GM15510 (cell line): ENCODE results near the gene GABARAP.

Experiments
- POLR2A ChIP-seq: IDR thresholded peaks from 3 replicates; pipeline ENCODE4 v1.6.1; 2011; ENCODE audit warnings: borderline replicate concordance; ENCODE audit not compliant: insufficient read length; ENCODE audit errors: extremely low read depth

GABARAP gene

DNA sequence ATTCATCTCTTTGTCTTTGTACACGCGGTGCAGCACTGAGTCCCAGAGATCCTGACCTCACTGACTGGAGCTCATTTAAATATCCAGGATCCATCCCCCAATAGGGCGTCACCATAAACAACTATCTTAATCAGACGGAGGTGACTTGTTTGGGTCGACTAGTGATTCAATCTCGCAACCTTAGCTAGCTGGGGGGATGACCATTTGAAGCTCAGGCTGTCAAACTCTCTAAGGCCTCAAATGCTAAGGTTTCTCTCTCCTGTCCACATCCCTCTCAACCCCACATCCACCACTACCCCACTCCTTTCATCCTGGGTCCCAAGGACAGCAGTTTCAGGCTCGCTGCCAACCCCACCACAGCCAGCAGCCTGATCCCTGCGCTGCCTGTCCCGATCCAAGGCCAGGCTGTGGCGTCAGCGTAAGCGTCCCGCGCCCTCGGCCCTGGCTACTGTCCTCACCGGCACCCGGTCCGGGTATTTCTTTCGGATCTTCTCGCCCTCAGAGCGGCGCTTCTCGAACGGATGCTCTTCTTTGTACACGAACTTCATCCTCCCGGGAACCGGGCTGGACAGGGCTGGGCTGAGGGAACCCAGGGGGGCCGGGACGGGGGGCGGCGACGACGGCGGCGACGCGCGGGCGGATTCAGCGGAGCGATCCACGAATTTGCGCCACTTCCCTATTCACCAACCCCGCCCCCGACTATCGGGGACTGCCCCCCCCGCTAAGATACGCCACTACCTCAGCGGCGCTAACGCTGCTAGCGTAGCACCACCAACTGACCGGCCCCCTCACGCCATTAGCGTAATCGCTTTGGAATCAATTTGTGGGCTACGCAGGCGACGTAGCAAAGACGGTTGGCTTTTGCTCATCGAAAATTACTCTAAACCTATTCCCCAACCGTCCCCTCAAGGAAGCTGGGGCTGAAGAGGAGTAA lies at the start of gene GABARAP:
GABARAP (minus strand) TSS at position 667 of the 934 bp plus-strand sequence; CDS start at position 548, 119 bp downstream.
- TF ChIP-seq POLR2A = peak; percentile 43

DNA sequence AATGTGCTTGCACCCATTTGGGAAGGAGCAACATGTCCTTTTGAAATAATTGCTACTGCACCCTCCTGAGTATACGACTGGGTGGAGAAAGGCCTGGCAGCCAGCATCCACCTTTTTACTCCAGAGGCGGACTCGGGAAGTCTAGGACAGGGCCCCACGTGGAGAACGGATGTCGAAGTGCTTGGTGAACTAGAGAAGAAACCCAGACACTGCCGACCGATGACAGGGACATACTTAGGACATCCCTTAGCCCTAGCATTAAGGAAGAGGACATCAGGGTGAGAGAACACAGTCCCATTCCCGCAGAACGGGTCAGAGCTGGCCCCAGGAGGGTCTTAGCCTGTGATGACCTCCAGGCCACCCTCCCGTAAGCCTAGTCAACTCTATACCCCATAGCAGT lies 48.4 kb upstream of the GABARAP start:
- no peak for TF ChIP-seq POLR2A

DNA sequence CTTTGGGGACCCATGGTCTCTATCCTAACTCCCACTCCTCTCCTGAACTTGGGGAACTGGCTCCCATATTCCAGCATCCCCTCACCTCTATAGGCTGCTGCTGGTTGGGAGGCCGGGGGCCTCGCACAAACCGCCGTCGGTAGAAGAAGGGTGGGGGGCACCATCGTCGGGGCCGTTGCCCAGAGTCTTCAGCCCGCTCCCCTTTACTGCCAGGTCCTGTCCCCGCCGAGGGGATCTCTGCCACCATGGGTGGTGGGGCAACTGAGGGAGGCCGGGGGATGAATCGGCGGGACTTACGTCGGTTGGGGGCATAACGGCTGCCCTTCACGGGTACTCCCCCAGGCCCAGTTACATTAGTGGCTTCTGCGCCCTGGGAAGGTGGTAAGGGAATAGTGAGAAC lies 47.9 kb upstream of the GABARAP start:
- no peak for TF ChIP-seq POLR2A

GRCh38 chr17:7289256-7290032 lies 47.2 kb upstream of the GABARAP start:
- TF ChIP-seq POLR2A = no peak

GRCh38 chr17:7285679-7286078 lies 43.4 kb upstream of the GABARAP start:
- TF ChIP-seq POLR2A = no peak

DNA sequence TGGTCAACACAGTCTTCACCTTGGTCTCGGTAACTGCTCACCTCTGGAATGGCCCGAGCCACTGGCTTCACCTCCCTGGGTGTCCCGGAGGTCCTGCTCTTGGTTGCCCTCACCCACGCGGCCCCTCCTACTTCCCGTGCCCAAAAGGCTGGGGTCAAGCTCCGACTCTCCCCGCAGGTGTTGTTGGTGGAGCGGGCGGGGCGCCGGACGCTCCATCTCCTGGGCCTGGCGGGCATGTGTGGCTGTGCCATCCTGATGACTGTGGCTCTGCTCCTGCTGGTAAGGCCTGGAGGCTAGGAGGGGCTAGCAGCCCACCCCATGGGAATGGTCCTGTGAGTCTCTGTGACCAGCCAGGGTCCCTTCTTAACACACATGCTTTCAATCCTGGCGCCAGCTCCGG lies 42.7 kb upstream of the GABARAP start:
- TF ChIP-seq POLR2A = no peak

DNA sequence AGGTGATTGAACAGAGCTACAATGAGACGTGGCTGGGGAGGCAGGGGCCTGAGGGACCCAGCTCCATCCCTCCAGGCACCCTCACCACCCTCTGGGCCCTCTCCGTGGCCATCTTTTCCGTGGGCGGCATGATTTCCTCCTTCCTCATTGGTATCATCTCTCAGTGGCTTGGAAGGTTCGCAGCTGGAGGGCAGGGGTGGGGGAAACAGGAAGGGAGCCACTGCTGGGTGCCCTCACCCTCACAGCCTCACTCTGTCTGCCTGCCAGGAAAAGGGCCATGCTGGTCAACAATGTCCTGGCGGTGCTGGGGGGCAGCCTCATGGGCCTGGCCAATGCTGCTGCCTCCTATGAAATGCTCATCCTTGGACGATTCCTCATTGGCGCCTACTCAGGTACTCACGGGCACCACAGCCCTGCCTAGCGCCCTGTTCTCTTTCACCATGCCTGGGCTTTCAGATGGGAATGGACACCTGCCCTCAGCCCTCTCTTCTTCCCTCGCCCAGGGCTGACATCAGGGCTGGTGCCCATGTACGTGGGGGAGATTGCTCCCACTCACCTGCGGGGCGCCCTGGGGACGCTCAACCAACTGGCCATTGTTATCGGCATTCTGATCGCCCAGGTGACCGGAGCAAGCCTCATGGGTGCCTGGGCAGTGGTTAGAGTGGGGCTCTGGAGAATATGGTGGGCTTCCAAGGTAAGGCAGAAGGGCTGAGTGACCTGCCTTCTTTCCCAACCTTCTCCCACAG lies 41.4 kb upstream of the GABARAP start:
- no peak for TF ChIP-seq POLR2A

DNA sequence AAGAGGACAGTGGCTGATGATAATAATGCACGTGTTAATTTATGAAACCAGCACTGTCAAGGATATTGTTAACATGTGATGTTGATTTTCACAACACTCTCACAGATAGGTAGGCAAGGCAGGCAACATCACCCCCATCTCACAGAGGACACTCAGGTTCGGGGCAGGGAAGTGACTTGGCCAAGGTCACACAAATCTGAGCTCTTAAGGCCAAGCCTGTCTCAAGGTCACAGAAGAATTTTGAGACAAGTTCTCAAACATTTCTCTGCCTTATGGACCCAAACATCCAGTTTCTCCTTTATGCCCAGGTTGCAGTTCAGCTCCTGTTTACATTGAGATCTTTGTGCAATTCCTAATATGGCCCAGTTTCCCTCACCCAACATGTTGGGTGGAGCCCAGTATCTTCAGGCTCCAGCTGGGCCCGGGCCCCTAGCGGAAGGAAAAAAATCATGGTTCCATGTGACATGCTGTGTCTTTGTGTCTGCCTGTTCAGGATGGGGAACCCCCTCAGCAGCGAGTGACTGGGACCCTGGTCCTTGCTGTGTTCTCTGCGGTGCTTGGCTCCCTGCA lies 40.6 kb upstream of the GABARAP start:
- no peak for TF ChIP-seq POLR2A

GRCh38 chr17:7281953-7282751 lies 39.9 kb upstream of the GABARAP start:
- no peak for TF ChIP-seq POLR2A

DNA sequence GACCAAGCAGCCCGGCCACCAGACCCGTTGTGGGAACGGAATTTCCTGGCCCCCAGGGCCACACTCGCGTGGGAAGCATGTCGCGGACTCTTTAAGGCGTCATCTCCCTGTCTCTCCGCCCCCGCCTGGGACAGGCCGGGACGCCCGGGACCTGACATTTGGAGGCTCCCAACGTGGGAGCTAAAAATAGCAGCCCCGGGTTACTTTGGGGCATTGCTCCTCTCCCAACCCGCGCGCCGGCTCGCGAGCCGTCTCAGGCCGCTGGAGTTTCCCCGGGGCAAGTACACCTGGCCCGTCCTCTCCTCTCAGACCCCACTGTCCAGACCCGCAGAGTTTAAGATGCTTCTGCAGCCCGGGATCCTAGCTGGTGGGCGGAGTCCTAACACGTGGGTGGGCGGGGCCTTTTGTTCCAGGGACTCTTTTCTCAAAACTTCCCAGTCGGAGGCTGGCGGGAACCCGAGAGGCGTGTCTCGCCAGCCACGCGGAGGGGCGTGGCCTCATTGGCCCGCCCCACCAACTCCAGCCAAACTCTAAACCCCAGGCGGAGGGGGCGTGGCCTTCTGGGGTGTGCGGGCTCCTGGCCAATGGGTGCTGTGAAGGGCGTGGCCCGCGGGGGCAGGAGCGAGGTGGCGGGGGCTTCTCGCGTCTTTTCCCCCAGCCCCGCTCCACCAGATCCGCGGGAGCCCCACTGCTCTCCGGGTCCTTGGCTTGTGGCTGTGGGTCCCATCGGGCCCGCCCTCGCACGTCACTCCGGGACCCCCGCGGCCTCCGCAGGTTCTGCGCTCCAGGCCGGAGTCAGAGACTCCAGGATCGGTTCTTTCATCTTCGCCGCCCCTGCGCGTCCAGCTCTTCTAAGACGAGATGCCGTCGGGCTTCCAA lies 39.1 kb upstream of the GABARAP start, which contains the start of gene SLC2A4:
SLC2A4 (plus strand) TSS at position 645 of the 879 bp plus-strand sequence; CDS start at position 862, 217 bp downstream.
- no peak for TF ChIP-seq POLR2A

DNA sequence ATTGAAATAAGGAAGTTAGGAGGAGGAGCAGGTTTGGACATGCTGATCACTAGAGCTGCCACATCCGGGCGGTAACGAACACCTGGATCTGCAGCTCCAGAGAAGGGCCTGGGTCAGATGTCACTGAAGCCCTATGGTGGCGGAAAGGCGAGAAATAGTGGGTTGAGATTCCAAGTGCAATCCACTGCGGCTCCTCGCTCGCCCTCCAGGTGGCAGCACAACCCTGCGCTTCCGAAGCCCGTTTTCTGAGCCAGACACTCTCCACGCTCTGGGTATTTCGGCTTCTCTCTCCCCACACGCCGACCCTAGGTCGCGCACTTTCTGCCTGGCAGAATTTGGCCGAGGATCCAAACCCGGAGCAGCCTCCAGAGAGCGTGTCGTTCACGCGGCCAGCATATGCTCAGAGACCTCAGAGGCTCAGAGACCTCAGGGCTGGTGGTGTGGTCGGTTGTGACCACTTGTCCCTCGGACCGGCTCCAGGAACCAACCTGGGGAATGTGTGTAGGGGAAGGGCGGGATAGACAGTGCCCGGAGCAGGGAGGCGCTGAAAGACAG lies 38.3 kb upstream of the GABARAP start:
- no peak for TF ChIP-seq POLR2A

- no peak for TF ChIP-seq POLR2A
These were observed 37.2 kb upstream of the GABARAP start for GRCh38 chr17:7279448-7279847.
